ENCODE measurements around the gene KCNQ1OT1.

Gene KCNQ1OT1

GRCh38 chr11:2686360-2687222, 13.2 kb downstream of the KCNQ1OT1 start:
- no peak for DNase-seq (ENCODE audit: low spot score)

DNA sequence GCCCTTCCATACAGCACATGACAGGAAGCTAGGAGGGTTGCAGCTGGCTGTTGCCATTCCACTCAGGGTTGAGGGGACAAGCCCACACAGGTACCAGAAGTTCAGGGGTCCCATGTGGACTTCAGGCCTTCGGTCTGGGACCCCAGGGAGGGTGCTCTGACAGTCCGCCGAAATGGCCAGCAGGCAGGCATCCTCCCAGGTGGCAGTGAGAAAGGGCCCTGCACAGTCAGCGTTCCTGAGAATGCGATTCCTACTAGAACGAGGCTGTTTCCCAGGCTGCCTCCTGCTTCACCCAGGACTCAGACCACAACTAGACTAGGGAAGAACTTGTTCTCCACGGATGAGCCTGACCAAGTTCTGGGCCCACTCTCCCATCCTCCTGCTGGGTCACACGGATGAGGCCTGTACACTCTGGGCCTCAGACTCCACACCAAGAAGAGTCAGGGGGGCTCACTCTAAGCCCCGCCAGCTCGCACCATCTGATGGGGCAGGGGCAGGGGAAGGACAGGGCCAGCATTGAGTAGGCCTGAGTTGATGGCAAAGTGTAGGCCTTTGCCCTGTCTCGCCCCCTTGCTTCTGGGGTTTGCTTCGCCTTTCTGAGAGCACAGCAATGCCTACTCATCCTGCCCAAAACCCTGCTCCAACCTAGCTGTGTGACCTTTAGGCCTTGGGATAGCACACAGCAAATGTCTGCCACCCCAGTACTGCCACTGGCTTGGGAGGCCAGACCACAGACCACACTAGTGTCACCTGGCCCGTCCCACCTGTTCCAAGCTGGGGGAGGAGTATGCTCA, 14.0 kb downstream of the KCNQ1OT1 start:
- DNase-seq (ENCODE audit: low spot score), result no peak

- DNase-seq (ENCODE audit: low spot score), result no peak
These were observed 14.7 kb downstream of the KCNQ1OT1 start for GRCh38 chr11:2685051-2685450.

DNA sequence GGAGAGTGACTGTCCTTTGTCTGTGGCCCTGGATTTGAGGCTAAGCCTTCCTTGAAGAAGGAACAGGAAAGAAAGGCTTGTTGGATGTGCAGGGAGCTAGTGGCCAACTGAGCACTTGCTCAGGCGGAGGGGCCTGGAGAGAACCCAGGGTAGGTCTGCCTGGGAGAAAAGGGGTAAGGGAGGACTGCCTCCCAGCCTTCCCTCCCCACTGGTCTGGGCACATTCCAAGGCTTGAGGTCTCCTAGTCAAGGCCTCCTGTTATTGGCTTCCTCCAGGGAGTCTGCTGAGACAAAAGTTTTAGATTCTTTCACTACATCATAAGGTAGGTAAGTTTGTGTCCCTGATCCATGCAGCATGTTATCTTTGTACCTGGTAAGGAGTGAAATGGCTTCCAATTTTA, 15.2 kb downstream of the KCNQ1OT1 start:
- DNase-seq (ENCODE audit: low spot score), result no peak

DNA sequence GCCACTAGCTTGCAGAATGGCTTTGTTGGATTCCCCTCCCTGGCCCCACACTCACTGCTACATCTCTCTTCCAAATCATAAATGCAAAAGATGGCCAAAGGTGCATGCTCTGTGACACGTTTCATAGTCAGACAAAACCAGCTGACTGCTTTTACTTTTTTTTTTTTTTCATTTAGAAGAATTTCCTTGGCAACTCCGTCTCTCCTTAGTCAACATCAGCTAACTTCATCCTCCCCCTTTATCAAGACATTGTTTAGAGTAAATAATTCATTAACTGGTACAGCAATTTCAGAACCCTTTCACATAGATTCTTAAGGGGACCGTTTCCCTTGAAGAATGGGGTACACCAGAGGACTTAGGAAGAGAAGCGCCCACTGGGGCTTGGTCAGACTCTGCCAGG, 16.0 kb downstream of the KCNQ1OT1 start:
- DNase-seq (ENCODE audit: low spot score), result no peak

GRCh38 chr11:2681408-2682145, 18.2 kb downstream of the KCNQ1OT1 start:
- no peak for DNase-seq (ENCODE audit: low spot score)

- no peak for DNase-seq (ENCODE audit: low spot score)
These were observed 20.6 kb downstream of the KCNQ1OT1 start for GRCh38 chr11:2679011-2679676.

- DNase-seq (ENCODE audit: low spot score), result no peak
These were observed 21.4 kb downstream of the KCNQ1OT1 start for GRCh38 chr11:2678396-2678795.

- DNase-seq (ENCODE audit: low spot score), result no peak
These were observed 22.7 kb downstream of the KCNQ1OT1 start for GRCh38 chr11:2677127-2677526.

GRCh38 chr11:2675540-2675939, 24.3 kb downstream of the KCNQ1OT1 start:
- DNase-seq (ENCODE audit: low spot score), result peak; percentile 47

GRCh38 chr11:2674658-2675131, 25.1 kb downstream of the KCNQ1OT1 start:
- peak; percentile 52 for DNase-seq (ENCODE audit: low spot score)

DNA sequence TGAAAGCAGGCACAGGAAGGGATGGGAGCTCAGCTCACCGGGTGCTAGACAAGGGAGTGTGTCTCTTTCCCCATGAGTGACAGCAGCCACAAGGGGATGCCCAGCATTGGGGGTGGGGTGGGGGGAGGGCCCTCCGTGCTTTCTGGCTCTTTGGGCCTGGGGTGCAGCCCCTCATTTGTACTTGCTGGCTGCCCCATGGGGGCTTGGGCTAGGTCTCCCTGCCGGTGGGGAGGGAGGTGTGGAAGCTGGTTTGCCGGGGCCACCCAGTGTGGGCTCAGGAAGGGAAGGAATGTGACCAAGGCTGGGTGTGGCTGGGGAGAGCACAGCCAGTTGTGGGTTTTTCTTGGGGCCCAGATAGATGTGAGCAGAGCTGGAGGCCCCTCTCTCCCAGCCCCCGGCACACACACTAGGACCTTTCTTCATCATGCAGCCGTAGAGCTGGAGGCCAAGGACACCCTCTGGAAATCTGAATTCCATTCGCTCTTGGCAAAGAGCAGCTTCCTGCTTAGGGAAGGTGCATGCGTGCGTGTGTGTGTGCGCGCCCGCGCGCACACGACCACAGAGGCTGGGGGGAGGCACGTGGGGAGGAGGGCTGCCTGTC, 25.8 kb downstream of the KCNQ1OT1 start:
- no peak for DNase-seq (ENCODE audit: low spot score)

GRCh38 chr11:2673250-2673610, 26.6 kb downstream of the KCNQ1OT1 start:
- no peak for DNase-seq (ENCODE audit: low spot score)

- no peak for DNase-seq (ENCODE audit: low spot score)
These were observed 27.1 kb downstream of the KCNQ1OT1 start for GRCh38 chr11:2672553-2673249.

DNA sequence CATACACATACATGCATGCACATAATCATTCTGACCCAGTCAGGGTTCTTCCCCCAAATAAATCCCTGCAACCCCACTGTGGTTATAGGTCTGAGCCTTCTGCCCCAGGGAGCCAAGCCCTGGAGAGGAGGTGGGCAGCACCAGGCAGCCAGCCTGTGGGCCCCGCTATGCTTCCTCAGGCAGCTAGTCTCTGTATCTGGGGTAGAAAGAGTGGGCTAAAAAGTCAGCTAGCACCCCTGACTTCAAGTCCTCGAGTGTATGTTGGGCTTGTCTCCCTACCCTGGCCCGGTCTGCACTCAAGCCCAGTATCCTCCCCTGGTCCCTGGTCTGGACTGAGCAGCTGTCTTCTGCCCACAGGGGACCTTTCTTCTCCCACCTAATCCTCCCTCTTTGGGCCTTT, 28.0 kb downstream of the KCNQ1OT1 start:
- DNase-seq (ENCODE audit: low spot score), result no peak

GRCh38 chr11:2670541-2671100, 29.2 kb downstream of the KCNQ1OT1 start:
- no peak for DNase-seq (ENCODE audit: low spot score)

GRCh38 chr11:2669634-2670469, 29.9 kb downstream of the KCNQ1OT1 start:
- no peak for DNase-seq (ENCODE audit: low spot score)

GRCh38 chr11:2668876-2669275, 30.9 kb downstream of the KCNQ1OT1 start:
- no peak for DNase-seq (ENCODE audit: low spot score)

- no peak for DNase-seq (ENCODE audit: low spot score)
These were observed 31.9 kb downstream of the KCNQ1OT1 start for GRCh38 chr11:2667940-2668339.
